ENCODE measurements around the gene PRKCI. TPM values are rescaled to one million over a fixed set of nuclear protein-coding genes. Genes with fewer than 3 reads are reported as not detected.

The PRKCI gene
- total RNA-seq, 1 experiment from 2014 or later: 25.2 TPM

- H4K20me1 ChIP-seq (ENCODE audit: insufficient read depth): peaks cover 4% of the 10 kb centered on the region; the same call in 1 of the 2 replicates
- H3K4me3 ChIP-seq (replicated peaks in 1 of 2; ENCODE audit: low read depth in 1 of 2, low read length in 2 of 2): no peak overlapping the region
- ATAC-seq (no peak), DNase-seq (ENCODE audit: low read depth, low spot score) (no peak)
- no peaks in the 10 kb centered on the region for H3K36me3 ChIP-seq (ENCODE audit: control insufficient read depth in 1 of 2, insufficient read depth in 2 of 2, low read length in 2 of 2)
- POLR2A ChIA-PET: no interaction called here
- H3K9me2 ChIP-seq (ENCODE audit: insufficient read depth): no peaks in the 10 kb centered on the region
- TF ChIP-seq MAX (IDR thresholded peaks at IDR 0.05) (no peak), SRF (IDR thresholded peaks at IDR 0.05; ENCODE audit: low read depth) (no peak), ATF3 (IDR thresholded peaks at IDR 0.05) (no peak), ZBTB33 (IDR thresholded peaks at IDR 0.05; ENCODE audit: extremely low read depth, insufficient replicate concordance, low read length) (no peak), SP1 (IDR thresholded peaks at IDR 0.05; ENCODE audit: low read depth) (no peak), REST (IDR thresholded peaks at IDR 0.05; ENCODE audit: low read depth) (no peak), ZNF274 (IDR thresholded peaks at IDR 0.05; ENCODE audit: low read depth, low read length) (no peak), POLR2AphosphoS5 (IDR thresholded peaks at IDR 0.05; ENCODE audit: low read depth, low read length) (no peak), CTCF (IDR thresholded peaks at IDR 0.05 in 2 of 3, conservative IDR thresholded peaks at IDR 0.05 in 1 of 3; ENCODE audit: borderline replicate concordance in 1 of 3, insufficient read depth in 1 of 3, low read depth in 2 of 3, low read length in 2 of 3) (no peak), CBX3 (IDR thresholded peaks at IDR 0.05; ENCODE audit: low read depth) (no peak), EGR1 (IDR thresholded peaks at IDR 0.05; ENCODE audit: low read depth) (no peak), SIN3A (IDR thresholded peaks at IDR 0.05; ENCODE audit: low read depth) (no peak), CEBPB (IDR thresholded peaks at IDR 0.05; ENCODE audit: low read depth) (no peak), EZH2 (IDR thresholded peaks at IDR 0.05) (no peak)
- H3K4me1 ChIP-seq (ENCODE audit: control insufficient read depth in 1 of 2, insufficient read depth in 2 of 2, low read length in 2 of 2): peaks cover 3 to 27% of the 10 kb centered on the region in 2 experiments
- RAD21 ChIA-PET (ENCODE audit: low non-redundant PET in 1 of 2, low total read pairs in 2 of 2, uncharacterized antibody in 2 of 2, unreplicated experiment in 2 of 2): no interaction called here
- H2AFZ ChIP-seq (ENCODE audit: low read depth, low read length, poor library complexity, severe bottlenecking): no peak overlapping the region
- H3K9me3 ChIP-seq (ENCODE audit: control insufficient read depth in 1 of 2, insufficient read depth in 1 of 2, low read depth in 1 of 2, low read length in 2 of 2): no peaks in the 10 kb centered on the region
- H3K27me3 ChIP-seq (ENCODE audit: insufficient read depth, low read length): no peaks in the 10 kb centered on the region
- CTCF ChIA-PET: no interaction called here
- no peak overlapping the region for H3K9ac ChIP-seq (ENCODE audit: low read length)
- intact Hi-C loops (cut with micrococcal nuclease): no loop called here
- no peak overlapping the region for H3K27ac ChIP-seq (ENCODE audit: low read depth, low read length)
- peaks cover 83% of the 10 kb centered on the region for H3K79me2 ChIP-seq (ENCODE audit: insufficient read depth, low read length)
- no TSS peak for BruUV-seq (replicated peaks)
- H3K4me2 ChIP-seq (ENCODE audit: low read length): no peak overlapping the region
These were observed 4.3 kb downstream of the PRKCI start for GRCh38 chr3:170226426-170226960.

Measured in HCT116 (cell line).